Breast epithelium (tissue), 4 donors: Measurements from ENCODE around the gene PCNA. TPM values are rescaled to one million over a fixed set of nuclear protein-coding genes. Genes with fewer than 3 reads are reported as not detected.

ENCODE experiments used
- DNase-seq, 2 donors: peaks; one replicate each; pipeline ENCODE4 v3.0.0-alpha.2; 2019; ENCODE audit warnings: low spot score in 2 of 2
- H3K27ac ChIP-seq, 2 donors: fragments of 200-600 bp; sonication (generic) in 1 of 2; one replicate each; pipeline ENCODE4 v1.5.1; 2016 to 2019; ENCODE audit warnings: mild to moderate bottlenecking in 1 of 2
- H3K27me3 ChIP-seq, 2 donors: fragments of 200-600 bp; sonication (generic) in 1 of 2; one replicate each; pipeline versions ENCODE4 v1.5.1 to v1.6.0; 2017 to 2019; ENCODE audit warnings: control low read depth in 1 of 2, mild to moderate bottlenecking in 1 of 2
- H3K36me3 ChIP-seq: fragments of 200-600 bp; one replicate; pipeline ENCODE4 v1.5.1; 2019
- H3K4me1 ChIP-seq, 2 donors: fragments of 200-600 bp; sonication (generic); one replicate each; pipeline ENCODE4 v1.5.1; 2016 to 2019; ENCODE audit warnings: control low read depth in 1 of 2
- H3K4me3 ChIP-seq, 3 donors: fragments of 200-600 bp; sonication (generic); 1 replicate in 2 of 3; 2 replicates in 1 of 3; pipeline ENCODE4 v1.5.1; 2016 to 2019; ENCODE audit warnings: mild to moderate bottlenecking in 3 of 3, moderate library complexity in 2 of 3
- H3K9me3 ChIP-seq, 2 donors: fragments of 200-600 bp; sonication (generic) in 1 of 2; one replicate each; pipeline ENCODE4 v1.5.1; 2016 to 2019; ENCODE audit warnings: control low read depth in 1 of 2
- CTCF ChIP-seq, 3 donors: fragments of 450-650 bp; IDR thresholded peaks; one replicate each; pipeline ENCODE4 v1.5.1; 2016 to 2017; ENCODE audit warnings: antibody characterized with exemption in 3 of 3, mild to moderate bottlenecking in 3 of 3, moderate library complexity in 3 of 3
- POLR2A ChIP-seq: fragments of 450-650 bp; IDR thresholded peaks from one replicate; pipeline ENCODE4 v1.6.1; 2016; ENCODE audit warnings: antibody characterized with exemption, mild to moderate bottlenecking, moderate library complexity
- POLR2AphosphoS5 ChIP-seq, 3 donors: sonication (generic); formaldehyde crosslinking; IDR thresholded peaks; one replicate each; pipeline ENCODE4 v1.6.1; 2017; ENCODE audit warnings: antibody characterized with exemption in 3 of 3
- intact Hi-C: fragments of 100-400 bp; cut with DNase I; formaldehyde crosslinking; loops from one replicate; pipeline ENCODE4 v1.15.1; 2023; ENCODE audit warnings: low total_unique reads
- total RNA-seq, 3 donors: library from RNA; depleted of rRNA; stranded (reverse); fragments of >200 nt; gene quantifications; one replicate each; pipeline ENCODE4 v1.1.0, GENCODE V29; 2016

Gene PCNA
- total RNA-seq, 3 donors from 2014 or later, result 32.3 to 62.9 (median 55.4) TPM

DNA sequence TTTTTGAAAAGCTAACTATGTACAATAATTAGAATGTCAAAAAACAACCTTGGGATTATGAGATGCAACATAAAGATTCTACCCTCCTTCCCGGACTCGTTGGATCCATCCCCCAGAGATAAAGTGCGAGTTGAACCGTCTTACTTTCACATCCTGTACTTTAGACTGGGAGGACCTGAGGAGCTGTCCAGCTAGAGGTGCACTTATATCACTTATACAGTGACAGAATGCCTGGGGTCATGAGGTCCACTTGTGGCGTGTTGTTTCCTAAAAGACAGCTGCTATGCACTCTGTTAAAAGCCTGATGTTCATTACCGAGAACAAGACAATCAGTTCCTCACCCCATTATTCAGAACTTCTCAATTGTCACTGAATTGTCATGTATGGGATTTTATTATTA, 9.1 kb upstream of the PCNA start:
- no peaks in the 10 kb centered on the region for H3K4me1 ChIP-seq
- intact Hi-C loops, result loop anchor here (10.0 kb wide), 1 partner anchor 66 kb away; no protein-coding TSS in a partner anchor
- H3K4me3 ChIP-seq, result no peak overlapping the region
- H3K27ac ChIP-seq, result peak overlapping the region in 1 of 2 donors; percentile 96
- H3K27me3 ChIP-seq, result no peaks in the 10 kb centered on the region
- TF ChIP-seq POLR2AphosphoS5 (IDR thresholded peaks at IDR 0.05) (no peak), POLR2A (no peak), CTCF (IDR thresholded peaks at IDR 0.05) (no peak)
- H3K36me3 ChIP-seq, result no peaks in the 10 kb centered on the region
- no peaks in the 10 kb centered on the region for H3K9me3 ChIP-seq
- DNase-seq, result no peak

- H3K27me3 ChIP-seq, result no peaks in the 10 kb centered on the region
- peak overlapping the region; percentile 96 for H3K27ac ChIP-seq
- H3K36me3 ChIP-seq, result no peaks in the 10 kb centered on the region
- DNase-seq, result no peak
- intact Hi-C loops, result loop anchor here (10.0 kb wide), 1 partner anchor 67 kb away; no protein-coding TSS in a partner anchor
- no peaks in the 10 kb centered on the region for H3K4me1 ChIP-seq
- no peaks in the 10 kb centered on the region for H3K9me3 ChIP-seq
- peak overlapping the region; percentile 79 to 85 (median 84) for H3K4me3 ChIP-seq
- TF ChIP-seq POLR2AphosphoS5 (IDR thresholded peaks at IDR 0.05) (no peak), POLR2A (no peak), CTCF (IDR thresholded peaks at IDR 0.05) (no peak)
Observed at GRCh38 chr20:5127859-5128424, 8.2 kb upstream of the PCNA start.

- TF ChIP-seq CTCF (IDR thresholded peaks at IDR 0.05) (no peak), POLR2AphosphoS5 (IDR thresholded peaks at IDR 0.05) (no peak), POLR2A (no peak)
- H3K27me3 ChIP-seq, result no peaks in the 10 kb centered on the region
- H3K4me3 ChIP-seq, result peak overlapping the region; percentile 79 to 85 (median 84)
- H3K27ac ChIP-seq, result peak overlapping the region; percentile 96
- no peaks in the 10 kb centered on the region for H3K9me3 ChIP-seq
- DNase-seq, result peak; percentile 46 to 55
- H3K36me3 ChIP-seq, result no peaks in the 10 kb centered on the region
- intact Hi-C loops, result loop anchor here (10.0 kb wide), 1 partner anchor 67 kb away; no protein-coding TSS in a partner anchor
- H3K4me1 ChIP-seq, result no peaks in the 10 kb centered on the region
Observed at GRCh38 chr20:5127204-5127858, 7.6 kb upstream of the PCNA start.

- intact Hi-C loops, result loop anchor here (10.0 kb wide), 1 partner anchor 68 kb away; no protein-coding TSS in a partner anchor
- DNase-seq, result peak; percentile 99 to 100
- Histone ChIP-seq H3K27ac (peak within 1 kb of the TSS; percentile 96), H3K9me3 (no peaks in the 10 kb centered on the region), H3K36me3 (no peaks in the 10 kb centered on the region), H3K4me1 (no peaks in the 10 kb centered on the region), H3K4me3 (peak within 1 kb of the TSS; percentile 79 to 85 (median 84)), H3K27me3 (no peaks in the 10 kb centered on the region)
- TF ChIP-seq POLR2A, result peak; percentile 13
- peak in 2 of 3 donors; percentile 34 to 45 for TF ChIP-seq CTCF (IDR thresholded peaks at IDR 0.05)
- TF ChIP-seq POLR2AphosphoS5 (IDR thresholded peaks at IDR 0.05), result peak; percentile 36 to 85 (median 49)
Observed at GRCh38 chr20:5126512-5127203, 6.9 kb upstream of the PCNA start, which contains the start of gene CDS2. Gene CDS2, plus strand, starts transcription at chr20:5127008. Its CDS starts 85 bp downstream, at chr20:5127093.
